K562 (cell line): ENCODE measurements around the gene SBF1. TPM values are rescaled to one million over a fixed set of nuclear protein-coding genes. Genes with fewer than 3 reads are reported as not detected.

Experiments
- TRIM28 ChIP-seq: fragments of 450-650 bp; IDR thresholded peaks from 2 replicates; pipeline ENCODE4 v1.6.1; 2017
- polyA plus RNA-seq, 8 experiments: library from polyadenylated mRNA; depleted of rRNA in 4 of 8; stranded (reverse) in 5 of 8; unstranded in 3 of 8; fragments of >200 nt; fragmentation: Nextera tagmentation in 2 of 8; fragmentation: Illumina TruSeq in 1 of 8; extraction: Ambion mirVana in 2 of 8; extraction: Trizol in 1 of 8; gene quantifications; 2 replicates each; pipeline versions ENCODE4 v1.2.1 to v1.2.3, GENCODE V29; 2011 to 2014; ENCODE audit warnings: inconsistent platforms in 1 of 8, missing spikeins in 1 of 8
- total RNA-seq, 7 experiments: library from RNA; depleted of rRNA in 6 of 7; stranded (reverse); fragments of >200 nt in 6 of 7; fragmentation: Illumina TruSeq in 2 of 7; extraction: Trizol in 2 of 7; gene quantifications; 2 replicates each; pipeline versions ENCODE4 v1.2.1 to v1.2.3, GENCODE V29; 2011 to 2021; ENCODE audit warnings: low replicate concordance in 1 of 7
- TF ChIP-seq, protein P1 (sequence below): fragments of 200-600 bp; sonication (generic); IDR thresholded peaks from one replicate; pipeline ENCODE4 v1.6.1; 2012; ENCODE audit warnings: mild to moderate bottlenecking, low read depth, low read length, inconsistent platforms
- TF ChIP-seq, protein P2 (sequence below): fragments of 450-650 bp; IDR thresholded peaks from 2 replicates; pipeline ENCODE4 v1.6.1; 2017; ENCODE audit warnings: antibody characterized with exemption, mild to moderate bottlenecking

Gene SBF1
- total and polyA plus RNA-seq, 9 of the 15 experiments (the other 6 are each of a cell fraction or from before 2014, with no cell fraction given) = 0.44 to 50.4 (median 11.4) TPM

DNA sequence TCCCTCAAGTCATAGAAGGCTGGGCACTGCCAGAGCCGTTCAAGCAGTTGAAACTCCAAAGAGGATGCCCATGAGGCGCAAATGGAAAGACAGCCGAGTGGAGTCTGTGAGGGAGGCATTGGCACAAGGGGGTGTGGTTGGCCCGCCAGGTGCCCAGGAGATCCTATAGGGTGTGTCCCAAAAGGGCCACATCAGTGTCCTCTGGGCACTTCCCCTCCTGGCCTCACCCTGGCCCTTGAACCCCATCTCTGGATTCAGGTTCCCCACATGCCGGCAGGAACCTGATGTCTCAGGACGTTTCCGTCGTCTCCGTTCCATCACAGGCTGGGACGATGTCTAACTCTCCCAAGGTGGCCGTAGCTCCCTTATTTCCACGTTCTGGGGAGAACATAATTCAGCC lies 54.3 kb downstream of the SBF1 start (continued):
- TF ChIP-seq, protein P1, sequence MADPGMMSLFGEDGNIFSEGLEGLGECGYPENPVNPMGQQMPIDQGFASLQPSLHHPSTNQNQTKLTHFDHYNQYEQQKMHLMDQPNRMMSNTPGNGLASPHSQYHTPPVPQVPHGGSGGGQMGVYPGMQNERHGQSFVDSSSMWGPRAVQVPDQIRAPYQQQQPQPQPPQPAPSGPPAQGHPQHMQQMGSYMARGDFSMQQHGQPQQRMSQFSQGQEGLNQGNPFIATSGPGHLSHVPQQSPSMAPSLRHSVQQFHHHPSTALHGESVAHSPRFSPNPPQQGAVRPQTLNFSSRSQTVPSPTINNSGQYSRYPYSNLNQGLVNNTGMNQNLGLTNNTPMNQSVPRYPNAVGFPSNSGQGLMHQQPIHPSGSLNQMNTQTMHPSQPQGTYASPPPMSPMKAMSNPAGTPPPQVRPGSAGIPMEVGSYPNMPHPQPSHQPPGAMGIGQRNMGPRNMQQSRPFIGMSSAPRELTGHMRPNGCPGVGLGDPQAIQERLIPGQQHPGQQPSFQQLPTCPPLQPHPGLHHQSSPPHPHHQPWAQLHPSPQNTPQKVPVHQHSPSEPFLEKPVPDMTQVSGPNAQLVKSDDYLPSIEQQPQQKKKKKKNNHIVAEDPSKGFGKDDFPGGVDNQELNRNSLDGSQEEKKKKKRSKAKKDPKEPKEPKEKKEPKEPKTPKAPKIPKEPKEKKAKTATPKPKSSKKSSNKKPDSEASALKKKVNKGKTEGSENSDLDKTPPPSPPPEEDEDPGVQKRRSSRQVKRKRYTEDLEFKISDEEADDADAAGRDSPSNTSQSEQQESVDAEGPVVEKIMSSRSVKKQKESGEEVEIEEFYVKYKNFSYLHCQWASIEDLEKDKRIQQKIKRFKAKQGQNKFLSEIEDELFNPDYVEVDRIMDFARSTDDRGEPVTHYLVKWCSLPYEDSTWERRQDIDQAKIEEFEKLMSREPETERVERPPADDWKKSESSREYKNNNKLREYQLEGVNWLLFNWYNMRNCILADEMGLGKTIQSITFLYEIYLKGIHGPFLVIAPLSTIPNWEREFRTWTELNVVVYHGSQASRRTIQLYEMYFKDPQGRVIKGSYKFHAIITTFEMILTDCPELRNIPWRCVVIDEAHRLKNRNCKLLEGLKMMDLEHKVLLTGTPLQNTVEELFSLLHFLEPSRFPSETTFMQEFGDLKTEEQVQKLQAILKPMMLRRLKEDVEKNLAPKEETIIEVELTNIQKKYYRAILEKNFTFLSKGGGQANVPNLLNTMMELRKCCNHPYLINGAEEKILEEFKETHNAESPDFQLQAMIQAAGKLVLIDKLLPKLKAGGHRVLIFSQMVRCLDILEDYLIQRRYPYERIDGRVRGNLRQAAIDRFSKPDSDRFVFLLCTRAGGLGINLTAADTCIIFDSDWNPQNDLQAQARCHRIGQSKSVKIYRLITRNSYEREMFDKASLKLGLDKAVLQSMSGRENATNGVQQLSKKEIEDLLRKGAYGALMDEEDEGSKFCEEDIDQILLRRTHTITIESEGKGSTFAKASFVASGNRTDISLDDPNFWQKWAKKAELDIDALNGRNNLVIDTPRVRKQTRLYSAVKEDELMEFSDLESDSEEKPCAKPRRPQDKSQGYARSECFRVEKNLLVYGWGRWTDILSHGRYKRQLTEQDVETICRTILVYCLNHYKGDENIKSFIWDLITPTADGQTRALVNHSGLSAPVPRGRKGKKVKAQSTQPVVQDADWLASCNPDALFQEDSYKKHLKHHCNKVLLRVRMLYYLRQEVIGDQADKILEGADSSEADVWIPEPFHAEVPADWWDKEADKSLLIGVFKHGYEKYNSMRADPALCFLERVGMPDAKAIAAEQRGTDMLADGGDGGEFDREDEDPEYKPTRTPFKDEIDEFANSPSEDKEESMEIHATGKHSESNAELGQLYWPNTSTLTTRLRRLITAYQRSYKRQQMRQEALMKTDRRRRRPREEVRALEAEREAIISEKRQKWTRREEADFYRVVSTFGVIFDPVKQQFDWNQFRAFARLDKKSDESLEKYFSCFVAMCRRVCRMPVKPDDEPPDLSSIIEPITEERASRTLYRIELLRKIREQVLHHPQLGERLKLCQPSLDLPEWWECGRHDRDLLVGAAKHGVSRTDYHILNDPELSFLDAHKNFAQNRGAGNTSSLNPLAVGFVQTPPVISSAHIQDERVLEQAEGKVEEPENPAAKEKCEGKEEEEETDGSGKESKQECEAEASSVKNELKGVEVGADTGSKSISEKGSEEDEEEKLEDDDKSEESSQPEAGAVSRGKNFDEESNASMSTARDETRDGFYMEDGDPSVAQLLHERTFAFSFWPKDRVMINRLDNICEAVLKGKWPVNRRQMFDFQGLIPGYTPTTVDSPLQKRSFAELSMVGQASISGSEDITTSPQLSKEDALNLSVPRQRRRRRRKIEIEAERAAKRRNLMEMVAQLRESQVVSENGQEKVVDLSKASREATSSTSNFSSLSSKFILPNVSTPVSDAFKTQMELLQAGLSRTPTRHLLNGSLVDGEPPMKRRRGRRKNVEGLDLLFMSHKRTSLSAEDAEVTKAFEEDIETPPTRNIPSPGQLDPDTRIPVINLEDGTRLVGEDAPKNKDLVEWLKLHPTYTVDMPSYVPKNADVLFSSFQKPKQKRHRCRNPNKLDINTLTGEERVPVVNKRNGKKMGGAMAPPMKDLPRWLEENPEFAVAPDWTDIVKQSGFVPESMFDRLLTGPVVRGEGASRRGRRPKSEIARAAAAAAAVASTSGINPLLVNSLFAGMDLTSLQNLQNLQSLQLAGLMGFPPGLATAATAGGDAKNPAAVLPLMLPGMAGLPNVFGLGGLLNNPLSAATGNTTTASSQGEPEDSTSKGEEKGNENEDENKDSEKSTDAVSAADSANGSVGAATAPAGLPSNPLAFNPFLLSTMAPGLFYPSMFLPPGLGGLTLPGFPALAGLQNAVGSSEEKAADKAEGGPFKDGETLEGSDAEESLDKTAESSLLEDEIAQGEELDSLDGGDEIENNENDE = no peak
- TF ChIP-seq, protein P2, sequence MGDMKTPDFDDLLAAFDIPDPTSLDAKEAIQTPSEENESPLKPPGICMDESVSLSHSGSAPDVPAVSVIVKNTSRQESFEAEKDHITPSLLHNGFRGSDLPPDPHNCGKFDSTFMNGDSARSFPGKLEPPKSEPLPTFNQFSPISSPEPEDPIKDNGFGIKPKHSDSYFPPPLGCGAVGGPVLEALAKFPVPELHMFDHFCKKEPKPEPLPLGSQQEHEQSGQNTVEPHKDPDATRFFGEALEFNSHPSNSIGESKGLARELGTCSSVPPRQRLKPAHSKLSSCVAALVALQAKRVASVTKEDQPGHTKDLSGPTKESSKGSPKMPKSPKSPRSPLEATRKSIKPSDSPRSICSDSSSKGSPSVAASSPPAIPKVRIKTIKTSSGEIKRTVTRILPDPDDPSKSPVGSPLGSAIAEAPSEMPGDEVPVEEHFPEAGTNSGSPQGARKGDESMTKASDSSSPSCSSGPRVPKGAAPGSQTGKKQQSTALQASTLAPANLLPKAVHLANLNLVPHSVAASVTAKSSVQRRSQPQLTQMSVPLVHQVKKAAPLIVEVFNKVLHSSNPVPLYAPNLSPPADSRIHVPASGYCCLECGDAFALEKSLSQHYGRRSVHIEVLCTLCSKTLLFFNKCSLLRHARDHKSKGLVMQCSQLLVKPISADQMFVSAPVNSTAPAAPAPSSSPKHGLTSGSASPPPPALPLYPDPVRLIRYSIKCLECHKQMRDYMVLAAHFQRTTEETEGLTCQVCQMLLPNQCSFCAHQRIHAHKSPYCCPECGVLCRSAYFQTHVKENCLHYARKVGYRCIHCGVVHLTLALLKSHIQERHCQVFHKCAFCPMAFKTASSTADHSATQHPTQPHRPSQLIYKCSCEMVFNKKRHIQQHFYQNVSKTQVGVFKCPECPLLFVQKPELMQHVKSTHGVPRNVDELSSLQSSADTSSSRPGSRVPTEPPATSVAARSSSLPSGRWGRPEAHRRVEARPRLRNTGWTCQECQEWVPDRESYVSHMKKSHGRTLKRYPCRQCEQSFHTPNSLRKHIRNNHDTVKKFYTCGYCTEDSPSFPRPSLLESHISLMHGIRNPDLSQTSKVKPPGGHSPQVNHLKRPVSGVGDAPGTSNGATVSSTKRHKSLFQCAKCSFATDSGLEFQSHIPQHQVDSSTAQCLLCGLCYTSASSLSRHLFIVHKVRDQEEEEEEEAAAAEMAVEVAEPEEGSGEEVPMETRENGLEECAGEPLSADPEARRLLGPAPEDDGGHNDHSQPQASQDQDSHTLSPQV = no peak
- TF ChIP-seq TRIM28 = no peak
